Right ventricle myocardium inferior (tissue), 1 donor: ENCODE results near the gene SCFD1. TPM values are rescaled to one million over a fixed set of nuclear protein-coding genes. Genes with fewer than 3 reads are reported as not detected.
A peak's percentile ranks its signal among the peaks of the same experiment; 100 is the strongest.

Source experiments
- ATAC-seq: fragments of 200-7000 bp; cut with Tn5 transposase; one replicate; pipeline ENCODE4 v1.9.1; 2020; ENCODE audit warnings: mild to moderate bottlenecking, moderate library complexity
- DNase-seq: peaks from one replicate; pipeline ENCODE4 v3.0.0; 2021; ENCODE audit errors: missing footprints
- intact Hi-C: fragments of 100-400 bp; cut with DNase I; formaldehyde crosslinking; loops from one replicate; pipeline ENCODE4 v1.11.0; 2022
- total RNA-seq: library from RNA; stranded (reverse); fragmentation: NEBNext Ultra II Directional; extraction: Animal tissue kit (Norgen Biotek cat#: 25700); gene quantifications from one replicate; pipeline ENCODE4 v1.2.1, GENCODE V29; 2021
- donor health status: DM: no; HTN: yes; CAD: no; lungs with severe emphysema.

SCFD1 gene
- total RNA-seq, 1 donor from 2014 or later, result 42.5 TPM

DNA sequence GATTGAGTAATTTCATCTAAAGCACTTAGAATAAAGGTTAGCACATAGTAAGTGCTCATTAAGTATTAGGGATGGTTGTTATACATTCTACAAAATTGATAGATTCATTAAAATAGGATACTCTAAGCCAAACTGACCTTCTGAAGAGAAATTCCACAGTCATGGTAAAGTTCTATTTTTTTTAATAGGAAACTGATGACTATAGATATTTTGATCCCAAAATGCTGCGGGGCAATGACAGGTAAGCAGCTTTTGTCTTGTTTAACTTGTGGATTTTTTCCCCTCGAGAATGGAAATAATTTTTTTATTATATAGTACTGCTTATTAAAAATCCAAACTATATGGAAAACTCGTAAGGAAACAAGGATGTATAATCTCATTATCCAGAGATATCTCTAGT is 97.0 kb downstream of the SCFD1 start:
- intact Hi-C loops, result no loop called here
- no peak for DNase-seq
- no peak for ATAC-seq

DNA sequence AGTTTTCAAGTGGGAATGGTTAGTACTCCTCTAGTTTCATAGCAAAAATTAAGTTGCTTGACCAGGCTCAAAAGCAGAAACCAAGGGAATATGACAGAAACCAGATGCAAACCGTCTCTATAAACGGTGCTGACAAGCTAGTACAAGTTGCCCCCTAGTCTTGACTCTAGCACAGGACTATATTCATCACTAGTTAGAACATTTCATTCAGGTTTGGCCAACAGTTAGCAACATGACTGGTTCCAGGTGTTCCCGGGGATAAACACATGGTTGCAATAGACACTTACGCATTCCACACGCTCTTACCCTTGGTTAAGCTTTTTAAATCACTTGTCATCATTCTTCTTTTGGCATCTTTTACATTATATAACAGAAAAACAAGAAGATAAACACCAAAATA is 103.6 kb downstream of the SCFD1 start:
- intact Hi-C loops, result no loop called here
- DNase-seq, result no peak
- ATAC-seq, result peak; percentile 31

DNA sequence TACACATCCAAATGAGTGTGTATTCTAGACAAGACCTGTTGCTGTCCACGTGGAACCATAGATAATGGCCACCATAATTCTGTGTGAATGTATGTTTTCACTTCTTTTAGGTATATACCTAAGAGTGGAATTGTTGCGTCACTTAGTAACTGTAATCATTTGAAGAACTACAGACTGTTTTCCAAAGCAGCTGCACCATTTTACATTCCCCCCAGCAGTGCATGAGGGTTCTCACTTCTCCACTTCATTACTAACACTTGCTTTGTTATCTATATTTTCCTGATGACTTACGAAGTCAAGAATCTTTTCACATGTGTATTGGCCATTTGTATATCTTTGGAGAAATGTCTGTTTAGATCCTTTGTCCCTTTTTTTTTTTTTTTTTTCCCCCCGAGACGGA is 106.4 kb downstream of the SCFD1 start:
- intact Hi-C loops, result no loop called here
- DNase-seq, result no peak

DNA sequence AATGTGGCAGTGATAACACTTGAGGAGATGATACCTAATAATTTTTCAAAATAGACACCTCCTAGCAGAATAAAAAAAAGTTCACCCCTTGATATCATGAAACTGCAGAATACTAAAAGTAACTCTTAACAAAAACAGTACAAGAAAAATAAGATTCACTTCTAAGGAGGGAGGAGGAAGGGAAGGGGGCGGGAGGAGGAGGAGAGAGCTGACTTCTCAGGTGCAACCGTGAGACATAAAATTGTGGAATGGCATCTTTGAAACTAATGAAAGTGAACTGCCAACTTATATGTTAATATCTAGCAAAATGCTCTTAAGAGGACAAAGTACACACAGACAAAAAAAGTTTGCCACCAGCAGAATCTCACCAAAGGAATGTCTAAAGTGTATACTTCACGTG is 115.8 kb downstream of the SCFD1 start:
- ATAC-seq (no peak), DNase-seq (no peak)
- intact Hi-C loops, result no loop called here

More for the DNA sequence above, 106.4 kb downstream of the SCFD1 start:
- no peak for ATAC-seq

DNA sequence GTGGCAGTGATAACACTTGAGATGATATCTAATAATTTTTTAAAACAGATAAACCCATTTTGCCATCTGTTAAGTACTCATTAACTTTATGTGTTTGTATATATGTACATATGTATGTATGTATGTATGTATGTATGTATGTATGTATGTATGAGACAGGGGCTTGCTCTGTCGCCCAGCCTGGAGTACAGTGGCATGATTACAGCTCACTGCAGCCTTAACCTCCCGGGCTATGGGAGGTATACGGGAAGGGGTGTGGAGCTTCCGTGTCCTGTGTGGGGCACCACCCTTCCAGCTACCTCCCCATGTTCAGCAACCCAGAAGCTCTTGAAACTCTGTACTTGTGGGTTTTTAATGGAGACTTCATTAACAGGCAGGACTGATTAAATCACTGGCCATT is 116.9 kb downstream of the SCFD1 start:
- intact Hi-C loops, result no loop called here
- ATAC-seq, result no peak

DNA sequence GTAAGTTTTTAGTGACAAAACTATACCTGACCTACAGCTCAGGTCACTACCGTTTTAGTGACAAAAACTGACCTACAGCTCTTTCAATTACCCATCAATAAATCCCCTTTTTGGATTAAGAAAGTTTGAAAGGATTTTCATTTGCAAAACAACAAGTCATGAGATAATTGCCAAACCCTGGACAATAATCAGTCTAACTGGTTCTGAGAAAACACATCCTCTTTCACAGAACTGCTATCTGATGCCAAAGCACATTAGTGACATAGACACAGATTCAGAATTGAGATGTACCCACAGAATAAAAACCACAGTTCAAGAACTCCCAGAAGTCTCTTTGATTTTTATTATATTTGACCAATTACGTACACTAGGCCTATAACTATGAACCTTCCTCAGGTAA is 126.2 kb downstream of the SCFD1 start:
- intact Hi-C loops, result no loop called here
- no peak for DNase-seq
- no peak for ATAC-seq

More for the DNA sequence above, 116.9 kb downstream of the SCFD1 start:
- DNase-seq, result no peak

DNA sequence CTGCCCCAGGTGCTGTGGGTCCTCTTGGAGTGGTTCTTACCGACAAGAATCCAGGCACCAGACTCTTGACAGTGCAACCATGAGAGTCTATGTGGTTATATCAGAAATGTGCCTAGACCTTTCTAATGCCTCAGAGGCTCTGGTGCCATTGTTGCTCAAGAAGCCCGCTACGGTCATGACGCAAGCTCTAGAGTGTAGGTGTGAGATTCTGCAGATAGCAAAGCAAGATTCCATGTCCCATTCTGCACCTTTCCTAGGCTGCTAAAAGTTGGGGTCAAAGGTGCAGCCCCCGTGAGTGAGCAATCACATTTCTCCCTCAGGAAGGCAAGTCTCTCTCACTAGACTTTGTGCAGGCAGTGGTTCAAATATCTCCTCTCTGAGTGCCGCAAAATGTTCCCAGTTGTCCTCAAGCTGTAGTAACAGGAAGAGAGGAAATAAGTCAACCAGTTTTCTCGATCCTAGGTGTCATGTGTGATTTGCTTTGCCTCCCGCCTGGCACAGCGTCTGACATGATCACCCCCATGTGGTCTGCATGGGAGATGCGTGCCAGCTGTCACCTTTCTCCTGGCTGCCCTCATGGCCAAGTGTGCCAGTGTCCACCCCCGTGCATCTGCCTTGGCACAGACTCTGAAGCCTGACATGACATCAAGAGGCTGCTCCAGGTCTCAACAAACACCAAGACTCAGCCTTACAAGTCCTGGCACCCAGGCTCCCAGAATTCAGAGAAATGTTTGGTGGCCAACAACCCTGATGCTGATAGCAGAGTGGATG is 129.7 kb downstream of the SCFD1 start:
- DNase-seq (no peak), ATAC-seq (no peak)
- intact Hi-C loops, result no loop called here

DNA sequence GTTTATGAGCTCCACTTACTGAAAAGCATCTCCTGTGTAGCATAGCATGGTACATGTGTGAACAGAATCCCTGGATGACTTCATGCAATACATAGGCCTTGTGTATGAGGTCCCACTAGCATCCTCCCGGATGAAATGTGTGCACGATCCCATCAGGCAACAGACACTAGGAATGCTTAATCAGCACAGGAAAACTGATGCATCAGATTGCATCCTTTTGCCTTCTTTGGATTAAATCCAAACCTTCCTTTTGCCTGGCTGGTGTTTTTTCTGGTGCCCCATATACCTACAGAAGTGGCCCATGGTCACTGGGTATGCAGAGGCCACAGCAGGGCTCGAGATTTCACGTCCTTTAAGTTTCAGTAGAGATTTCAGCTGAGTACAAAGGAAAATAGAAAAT is 131.3 kb downstream of the SCFD1 start:
- ATAC-seq, result no peak
- DNase-seq, result no peak
- intact Hi-C loops, result no loop called here

DNA sequence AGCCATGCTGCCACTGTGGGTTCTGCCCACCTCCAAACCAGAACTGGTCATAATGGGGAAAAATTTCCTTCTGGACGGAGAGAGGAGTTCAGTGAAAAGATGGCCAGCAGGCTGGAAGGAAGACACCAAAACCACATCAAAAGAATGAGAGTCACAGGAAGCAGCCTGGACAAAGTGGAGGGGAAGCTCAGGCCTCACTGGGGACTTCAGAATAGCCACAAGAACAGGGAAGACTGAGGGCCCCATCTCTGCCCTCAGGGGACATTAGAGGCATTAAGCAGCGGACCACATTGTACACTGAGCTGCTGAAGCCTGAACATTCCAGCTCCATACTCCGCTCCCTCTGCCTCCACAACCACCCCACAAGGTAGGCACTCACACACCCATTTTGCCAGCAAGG is 132.7 kb downstream of the SCFD1 start:
- intact Hi-C loops, result no loop called here
- ATAC-seq (no peak), DNase-seq (no peak)

DNA sequence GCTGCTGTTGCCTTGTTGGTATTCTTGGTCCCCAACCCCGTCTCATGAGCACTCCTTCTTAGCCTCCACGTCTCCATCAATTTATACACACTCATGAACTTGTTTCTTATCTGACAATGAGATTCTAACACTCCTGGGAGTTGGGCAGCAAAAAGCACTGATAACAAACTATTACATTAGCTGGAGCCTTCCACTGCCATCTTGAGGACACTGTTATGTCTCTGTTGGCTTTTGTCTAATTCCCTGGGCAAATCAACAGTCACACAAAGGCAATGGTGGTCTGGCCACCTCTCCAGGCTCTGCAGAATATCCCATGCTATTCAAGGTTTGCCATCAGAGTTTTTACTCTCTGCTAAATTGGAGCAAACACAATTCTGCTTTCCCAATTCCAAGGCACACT is 134.5 kb downstream of the SCFD1 start:
- no peak for ATAC-seq
- intact Hi-C loops, result no loop called here
- DNase-seq, result no peak

DNA sequence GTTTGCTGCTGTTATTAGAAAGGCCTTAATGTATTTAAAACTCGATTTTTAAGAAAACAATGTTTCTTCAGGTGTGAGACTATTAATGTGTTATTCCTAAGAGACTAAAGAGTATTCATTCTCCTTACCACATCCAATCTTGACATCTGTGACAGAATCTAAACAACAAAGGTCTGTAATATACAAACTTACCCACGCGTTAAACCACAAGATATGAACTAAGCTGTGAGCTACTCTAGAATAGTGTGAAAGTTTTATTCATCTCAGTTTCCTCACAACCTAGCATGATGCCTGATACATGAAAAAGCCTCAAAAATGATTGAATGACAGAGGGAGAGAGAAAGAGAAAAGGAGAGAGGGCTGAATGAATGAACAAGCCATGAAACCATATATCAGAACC is 135.0 kb downstream of the SCFD1 start:
- ATAC-seq (no peak), DNase-seq (no peak)
- intact Hi-C loops, result no loop called here

DNA sequence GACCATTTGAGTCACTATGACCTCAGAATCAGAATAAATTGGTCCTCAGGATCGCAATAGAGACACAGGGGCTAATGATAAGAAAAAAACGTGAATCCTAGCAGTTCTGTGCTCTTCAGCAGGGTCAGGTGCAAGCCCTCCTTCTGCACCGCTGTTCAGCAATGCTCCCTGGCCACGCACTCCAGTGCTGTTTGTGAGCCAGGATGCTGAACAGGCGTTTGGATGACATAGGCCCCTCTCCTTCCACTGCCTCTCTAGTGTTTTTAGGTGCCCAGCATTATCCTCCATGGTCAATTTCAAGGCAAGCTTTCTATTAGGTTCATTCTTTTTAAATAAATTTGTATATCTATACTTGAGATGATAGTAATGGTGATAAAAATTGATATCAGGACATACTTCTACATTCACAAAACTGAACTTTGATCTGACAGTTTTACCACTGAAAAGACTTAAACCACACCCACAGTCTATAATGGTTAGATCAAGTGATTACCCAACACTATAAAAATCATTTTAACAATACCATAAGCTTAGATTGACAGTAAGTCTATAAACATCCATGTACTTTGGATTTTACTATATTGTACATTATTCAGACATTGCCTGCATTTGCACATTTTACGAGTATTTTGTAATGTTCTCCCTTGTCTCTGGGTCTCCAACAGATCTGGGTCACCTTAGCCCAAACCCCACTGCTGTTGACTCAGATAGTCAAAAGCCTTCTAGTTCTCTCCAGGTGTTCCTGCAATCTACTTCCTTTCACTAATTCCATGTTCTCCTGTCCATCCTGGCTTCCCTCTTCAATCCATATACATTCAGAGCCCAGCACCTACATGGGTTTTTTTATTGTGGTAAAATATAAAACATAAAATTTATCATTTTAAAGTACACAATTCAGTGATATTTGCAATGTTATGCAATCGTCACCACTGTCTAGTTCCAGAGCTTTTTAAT is 137.3 kb downstream of the SCFD1 start:
- no peak for DNase-seq
- no peak for ATAC-seq
- intact Hi-C loops, result no loop called here

DNA sequence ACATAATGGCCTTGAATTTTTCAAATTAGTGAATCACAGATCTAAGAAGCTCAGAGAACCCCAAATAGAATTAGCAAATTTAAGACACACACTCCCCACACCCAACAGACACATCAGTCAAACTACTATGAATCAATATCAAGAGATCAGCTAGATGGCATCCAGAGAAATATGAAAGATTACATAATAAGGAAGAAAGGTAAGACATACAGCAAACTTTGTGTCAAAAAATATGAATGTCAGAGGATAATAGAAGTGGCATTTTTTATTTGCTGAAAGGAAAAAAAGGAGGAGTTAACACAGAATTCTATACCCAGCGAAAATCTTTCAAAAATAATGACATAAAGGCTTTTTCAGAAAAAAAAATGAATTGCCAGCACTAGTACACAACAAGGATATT is 141.8 kb downstream of the SCFD1 start:
- DNase-seq (no peak), ATAC-seq (no peak)
- intact Hi-C loops, result no loop called here

DNA sequence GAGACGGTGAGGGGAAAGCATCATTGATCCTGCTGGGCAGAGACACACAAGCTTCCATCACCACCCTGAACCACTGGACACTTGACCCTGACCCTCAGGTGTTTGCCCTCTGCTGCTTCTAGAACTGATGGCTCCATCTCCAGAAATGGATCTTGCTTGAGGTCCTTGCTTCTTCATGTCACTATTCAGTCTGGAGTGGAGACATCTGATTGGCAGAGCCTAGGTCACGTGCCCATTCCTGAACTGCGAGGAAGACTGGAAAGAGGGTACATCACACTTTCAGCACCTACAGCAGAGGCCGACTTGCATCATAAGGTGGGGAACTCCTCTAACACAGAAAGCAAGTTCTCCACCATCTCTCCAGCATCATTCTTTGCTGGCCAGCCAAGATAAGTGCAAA is 145.5 kb downstream of the SCFD1 start:
- no peak for DNase-seq
- intact Hi-C loops, result no loop called here
- ATAC-seq, result no peak

DNA sequence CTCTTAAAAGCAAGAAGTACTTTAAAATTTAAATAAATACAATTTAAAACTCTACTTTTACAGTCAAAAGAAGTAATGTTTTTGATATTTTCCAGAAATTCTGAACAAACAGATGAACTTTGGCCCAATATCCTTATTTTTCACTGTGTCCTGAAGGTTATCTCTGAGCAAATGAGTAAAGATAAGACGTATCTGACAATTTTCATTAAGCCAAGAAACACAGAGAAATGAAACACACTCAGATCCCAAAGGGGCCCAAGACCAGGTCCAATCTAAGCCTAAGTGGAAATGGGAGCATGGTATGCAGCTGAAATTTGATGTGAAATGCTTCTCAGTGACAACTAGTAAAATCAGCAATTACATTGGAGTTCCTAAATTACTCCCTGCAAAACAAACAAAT is 146.7 kb downstream of the SCFD1 start:
- ATAC-seq (no peak), DNase-seq (no peak)
- intact Hi-C loops, result no loop called here

DNA sequence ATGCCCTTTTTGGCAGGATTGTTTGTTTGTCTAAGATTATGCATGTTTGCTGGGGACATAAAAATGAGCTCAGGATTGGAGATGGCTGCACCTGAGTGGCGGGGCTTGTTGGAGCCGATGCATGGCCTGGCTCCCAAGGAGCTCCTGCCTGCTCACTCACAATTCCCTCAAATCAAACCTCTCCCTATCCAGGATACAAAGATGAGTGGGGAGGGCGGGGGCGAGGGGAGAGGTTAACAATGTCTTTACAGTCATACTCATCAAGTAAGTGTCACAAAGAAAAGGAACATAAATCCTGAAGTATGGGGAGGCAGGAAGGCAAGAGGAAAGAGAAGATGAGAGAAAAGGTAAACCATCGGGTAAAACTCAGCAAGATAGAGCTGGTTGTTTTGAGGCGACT is 148.3 kb downstream of the SCFD1 start:
- intact Hi-C loops, result no loop called here
- DNase-seq (no peak), ATAC-seq (no peak)

DNA sequence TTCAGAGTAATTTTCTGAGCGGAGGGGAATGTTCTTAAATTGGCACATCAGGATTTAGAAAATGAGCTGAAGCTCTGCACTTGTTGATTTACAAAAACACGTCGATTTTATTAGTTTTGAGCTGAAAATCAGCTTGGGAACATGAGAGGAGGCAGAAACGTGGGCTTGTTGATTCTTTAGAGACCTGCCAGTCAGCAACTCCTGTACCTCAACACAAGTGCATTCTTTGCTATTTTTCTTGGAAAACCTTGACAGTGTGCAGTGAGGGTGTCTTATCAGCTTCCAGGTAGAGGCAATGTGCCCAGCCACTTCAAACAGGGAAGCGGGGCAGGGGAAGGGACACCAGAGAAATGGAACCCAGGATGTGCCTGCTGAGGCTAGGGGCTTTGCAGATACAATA is 149.5 kb downstream of the SCFD1 start:
- no peak for ATAC-seq
- no peak for DNase-seq
- intact Hi-C loops, result no loop called here

DNA sequence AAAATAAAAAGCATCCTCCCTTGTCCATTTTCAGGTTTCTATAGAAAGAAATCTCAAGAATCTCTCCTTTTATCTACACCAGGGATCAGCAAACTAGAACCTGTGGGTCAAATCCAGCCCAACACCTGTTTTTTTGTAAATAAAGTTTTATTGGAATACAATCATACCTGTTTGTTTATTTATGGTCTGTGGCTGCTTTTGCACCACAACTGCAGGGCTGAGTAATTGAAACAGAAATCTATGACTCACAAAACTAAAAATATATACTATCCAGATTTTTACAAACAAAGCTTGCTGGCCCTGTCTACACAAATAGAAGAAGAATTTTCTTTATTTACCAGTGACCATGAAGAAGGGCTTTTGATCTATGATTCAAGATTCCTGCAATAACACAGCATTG is 157.1 kb downstream of the SCFD1 start:
- intact Hi-C loops, result no loop called here
- DNase-seq (no peak), ATAC-seq (no peak)
